ENCODE data around the gene ADAM19. TPM values are rescaled to one million over a fixed set of nuclear protein-coding genes. Genes with fewer than 3 reads are reported as not detected.

Gene ADAM19
- polyA plus RNA-seq, 2 donors, result 2.1 to 2.3 TPM

GRCh38 chr5:157608972-157609565 lies 33.5 kb upstream of the ADAM19 start:
- H3K36me3 ChIP-seq (ENCODE audit: control insufficient read depth in 2 of 2, insufficient read depth in 2 of 2, low read length in 1 of 2), result no peaks in the 10 kb centered on the region
- no peak overlapping the region for H3K27ac ChIP-seq (ENCODE audit: low read depth in 2 of 2, low read length in 1 of 2)
- H3K9me3 ChIP-seq (ENCODE audit: control insufficient read depth in 2 of 2, insufficient read depth in 1 of 2, low read depth in 1 of 2, low read length in 1 of 2), result no peaks in the 10 kb centered on the region
- peaks cover 0 to 8% of the 10 kb centered on the region in 2 donors for H3K4me1 ChIP-seq (ENCODE audit: control insufficient read depth in 2 of 2, insufficient read depth in 2 of 2, low read length in 1 of 2)
- no peak overlapping the region for H3K4me3 ChIP-seq (ENCODE audit: low read depth in 1 of 2, low read length in 2 of 2)
- no peaks in the 10 kb centered on the region for H3K27me3 ChIP-seq (ENCODE audit: control insufficient read depth in 1 of 2, insufficient read depth in 2 of 2, low read length in 2 of 2)
- 73 to 74% methylated on average over 8 of the region's 8 CpGs for WGBS, 2 donors

GRCh38 chr5:157607371-157608161 lies 32.0 kb upstream of the ADAM19 start:
- Histone ChIP-seq H3K27ac (ENCODE audit: low read depth in 2 of 2, low read length in 1 of 2) (peak overlapping the region in 1 of 2 donors; percentile 11), H3K27me3 (ENCODE audit: control insufficient read depth in 1 of 2, insufficient read depth in 2 of 2, low read length in 2 of 2) (no peaks in the 10 kb centered on the region), H3K4me3 (ENCODE audit: low read depth in 1 of 2, low read length in 2 of 2) (no peak overlapping the region), H3K4me1 (ENCODE audit: control insufficient read depth in 2 of 2, insufficient read depth in 2 of 2, low read length in 1 of 2) (peaks cover 2 to 5% of the 10 kb centered on the region in 2 donors), H3K36me3 (ENCODE audit: control insufficient read depth in 2 of 2, insufficient read depth in 2 of 2, low read length in 1 of 2) (no peaks in the 10 kb centered on the region), H3K9me3 (ENCODE audit: control insufficient read depth in 2 of 2, insufficient read depth in 1 of 2, low read depth in 1 of 2, low read length in 1 of 2) (no peaks in the 10 kb centered on the region)
- 47% methylated on average over 7 of the region's 7 CpGs for WGBS, 2 donors

GRCh38 chr5:157606046-157606445 lies 30.5 kb upstream of the ADAM19 start:
- H3K27ac ChIP-seq (ENCODE audit: low read depth in 2 of 2, low read length in 1 of 2), result no peak overlapping the region
- H3K27me3 ChIP-seq (ENCODE audit: control insufficient read depth in 1 of 2, insufficient read depth in 2 of 2, low read length in 2 of 2), result no peaks in the 10 kb centered on the region
- H3K4me1 ChIP-seq (ENCODE audit: control insufficient read depth in 2 of 2, insufficient read depth in 2 of 2, low read length in 1 of 2), result peaks cover 0 to 2% of the 10 kb centered on the region in 2 donors
- H3K4me3 ChIP-seq (ENCODE audit: low read depth in 1 of 2, low read length in 2 of 2), result no peak overlapping the region
- 97 to 98% methylated on average over 2 of the region's 2 CpGs for WGBS, 2 donors
- H3K36me3 ChIP-seq (ENCODE audit: control insufficient read depth in 2 of 2, insufficient read depth in 2 of 2, low read length in 1 of 2), result no peaks in the 10 kb centered on the region
- H3K9me3 ChIP-seq (ENCODE audit: control insufficient read depth in 2 of 2, insufficient read depth in 1 of 2, low read depth in 1 of 2, low read length in 1 of 2), result no peaks in the 10 kb centered on the region

- H3K4me1 ChIP-seq (ENCODE audit: control insufficient read depth in 2 of 2, insufficient read depth in 2 of 2, low read length in 1 of 2), result peaks cover 0 to 2% of the 10 kb centered on the region in 2 donors
- no peak overlapping the region for H3K27ac ChIP-seq (ENCODE audit: low read depth in 2 of 2, low read length in 1 of 2)
- WGBS, 2 donors, result 72 to 76% methylated on average over 12 of the region's 12 CpGs
- no peaks in the 10 kb centered on the region for H3K9me3 ChIP-seq (ENCODE audit: control insufficient read depth in 2 of 2, insufficient read depth in 1 of 2, low read depth in 1 of 2, low read length in 1 of 2)
- no peaks in the 10 kb centered on the region for H3K36me3 ChIP-seq (ENCODE audit: control insufficient read depth in 2 of 2, insufficient read depth in 2 of 2, low read length in 1 of 2)
- no peaks in the 10 kb centered on the region for H3K27me3 ChIP-seq (ENCODE audit: control insufficient read depth in 1 of 2, insufficient read depth in 2 of 2, low read length in 2 of 2)
- no peak overlapping the region for H3K4me3 ChIP-seq (ENCODE audit: low read depth in 1 of 2, low read length in 2 of 2)
Observed at GRCh38 chr5:157603333-157604190, 28.0 kb upstream of the ADAM19 start.

- Histone ChIP-seq H3K9me3 (ENCODE audit: control insufficient read depth in 2 of 2, insufficient read depth in 1 of 2, low read depth in 1 of 2, low read length in 1 of 2) (no peaks in the 10 kb centered on the region), H3K36me3 (ENCODE audit: control insufficient read depth in 2 of 2, insufficient read depth in 2 of 2, low read length in 1 of 2) (no peaks in the 10 kb centered on the region), H3K27me3 (ENCODE audit: control insufficient read depth in 1 of 2, insufficient read depth in 2 of 2, low read length in 2 of 2) (no peaks in the 10 kb centered on the region), H3K27ac (ENCODE audit: low read depth in 2 of 2, low read length in 1 of 2) (no peak overlapping the region), H3K4me1 (ENCODE audit: control insufficient read depth in 2 of 2, insufficient read depth in 2 of 2, low read length in 1 of 2) (peaks cover 0 to 2% of the 10 kb centered on the region in 2 donors), H3K4me3 (ENCODE audit: low read depth in 1 of 2, low read length in 2 of 2) (no peak overlapping the region)
- 78 to 79% methylated on average over 4 of the region's 4 CpGs for WGBS, 2 donors
Observed at GRCh38 chr5:157602505-157602904, 26.9 kb upstream of the ADAM19 start.

GRCh38 chr5:157600252-157600651 lies 24.7 kb upstream of the ADAM19 start:
- H3K9me3 ChIP-seq (ENCODE audit: control insufficient read depth in 2 of 2, insufficient read depth in 1 of 2, low read depth in 1 of 2, low read length in 1 of 2), result no peaks in the 10 kb centered on the region
- H3K27me3 ChIP-seq (ENCODE audit: control insufficient read depth in 1 of 2, insufficient read depth in 2 of 2, low read length in 2 of 2), result no peaks in the 10 kb centered on the region
- peaks cover 0 to 2% of the 10 kb centered on the region in 2 donors for H3K4me1 ChIP-seq (ENCODE audit: control insufficient read depth in 2 of 2, insufficient read depth in 2 of 2, low read length in 1 of 2)
- WGBS, 2 donors, result 96% methylated on average over 1 of the region's 1 CpG
- no peak overlapping the region for H3K27ac ChIP-seq (ENCODE audit: low read depth in 2 of 2, low read length in 1 of 2)
- H3K4me3 ChIP-seq (ENCODE audit: low read depth in 1 of 2, low read length in 2 of 2), result no peak overlapping the region
- H3K36me3 ChIP-seq (ENCODE audit: control insufficient read depth in 2 of 2, insufficient read depth in 2 of 2, low read length in 1 of 2), result no peaks in the 10 kb centered on the region

GRCh38 chr5:157599565-157599964 lies 24.0 kb upstream of the ADAM19 start:
- Histone ChIP-seq H3K36me3 (ENCODE audit: control insufficient read depth in 2 of 2, insufficient read depth in 2 of 2, low read length in 1 of 2) (no peaks in the 10 kb centered on the region), H3K9me3 (ENCODE audit: control insufficient read depth in 2 of 2, insufficient read depth in 1 of 2, low read depth in 1 of 2, low read length in 1 of 2) (no peaks in the 10 kb centered on the region), H3K4me3 (ENCODE audit: low read depth in 1 of 2, low read length in 2 of 2) (no peak overlapping the region), H3K27me3 (ENCODE audit: control insufficient read depth in 1 of 2, insufficient read depth in 2 of 2, low read length in 2 of 2) (no peaks in the 10 kb centered on the region), H3K4me1 (ENCODE audit: control insufficient read depth in 2 of 2, insufficient read depth in 2 of 2, low read length in 1 of 2) (peaks cover 0 to 2% of the 10 kb centered on the region in 2 donors), H3K27ac (ENCODE audit: low read depth in 2 of 2, low read length in 1 of 2) (no peak overlapping the region)
- WGBS, 2 donors, result 71 to 83% methylated on average over 3 of the region's 3 CpGs

- H3K27me3 ChIP-seq (ENCODE audit: control insufficient read depth in 1 of 2, insufficient read depth in 2 of 2, low read length in 2 of 2), result no peaks in the 10 kb centered on the region
- 67 to 73% methylated on average over 2 of the region's 2 CpGs for WGBS, 2 donors
- H3K4me1 ChIP-seq (ENCODE audit: control insufficient read depth in 2 of 2, insufficient read depth in 2 of 2, low read length in 1 of 2), result peaks cover 0 to 2% of the 10 kb centered on the region in 2 donors
- H3K36me3 ChIP-seq (ENCODE audit: control insufficient read depth in 2 of 2, insufficient read depth in 2 of 2, low read length in 1 of 2), result no peaks in the 10 kb centered on the region
- no peak overlapping the region for H3K4me3 ChIP-seq (ENCODE audit: low read depth in 1 of 2, low read length in 2 of 2)
- H3K27ac ChIP-seq (ENCODE audit: low read depth in 2 of 2, low read length in 1 of 2), result no peak overlapping the region
- no peaks in the 10 kb centered on the region for H3K9me3 ChIP-seq (ENCODE audit: control insufficient read depth in 2 of 2, insufficient read depth in 1 of 2, low read depth in 1 of 2, low read length in 1 of 2)
Observed at GRCh38 chr5:157598350-157598936, 22.9 kb upstream of the ADAM19 start.

GRCh38 chr5:157597277-157597676 lies 21.7 kb upstream of the ADAM19 start:
- Histone ChIP-seq H3K27me3 (ENCODE audit: control insufficient read depth in 1 of 2, insufficient read depth in 2 of 2, low read length in 2 of 2) (no peaks in the 10 kb centered on the region), H3K9me3 (ENCODE audit: control insufficient read depth in 2 of 2, insufficient read depth in 1 of 2, low read depth in 1 of 2, low read length in 1 of 2) (no peaks in the 10 kb centered on the region), H3K36me3 (ENCODE audit: control insufficient read depth in 2 of 2, insufficient read depth in 2 of 2, low read length in 1 of 2) (no peaks in the 10 kb centered on the region), H3K4me1 (ENCODE audit: control insufficient read depth in 2 of 2, insufficient read depth in 2 of 2, low read length in 1 of 2) (no peaks in the 10 kb centered on the region), H3K27ac (ENCODE audit: low read depth in 2 of 2, low read length in 1 of 2) (no peak overlapping the region), H3K4me3 (ENCODE audit: low read depth in 1 of 2, low read length in 2 of 2) (no peak overlapping the region)
- WGBS, 2 donors, result 57 to 79% methylated on average over 1 of the region's 1 CpG

Data from esophagus (tissue), 2 donors.